ENCODE measurements around the gene PDGFRA.

PDGFRA gene

GRCh38 chr4:54228961-54229501 lies at the start of gene PDGFRA:
PDGFRA (plus strand) TSS chr4:54229293; CDS start chr4:54258769, 29,476 bp downstream.
- no peak within 1 kb of the TSS for H3K27ac ChIP-seq
- no peak for TF ChIP-seq CTCF (conservative IDR thresholded peaks at IDR 0.05)

GRCh38 chr4:54184581-54184980 lies 44.5 kb upstream of the PDGFRA start:
- TF ChIP-seq CTCF (conservative IDR thresholded peaks at IDR 0.05): no peak
- H3K27ac ChIP-seq: peak overlapping the region; percentile 0; the same call in 1 of the 2 replicates

- H3K27ac ChIP-seq: peak overlapping the region; percentile 0; the same call in 1 of the 2 replicates
- no peak for TF ChIP-seq CTCF (conservative IDR thresholded peaks at IDR 0.05)
These were observed 43.9 kb upstream of the PDGFRA start for GRCh38 chr4:54185044-54185780.

GRCh38 chr4:54185866-54186265 lies 43.2 kb upstream of the PDGFRA start:
- TF ChIP-seq CTCF (conservative IDR thresholded peaks at IDR 0.05): no peak
- no peak overlapping the region for H3K27ac ChIP-seq

- TF ChIP-seq CTCF (conservative IDR thresholded peaks at IDR 0.05): no peak
- H3K27ac ChIP-seq: no peak overlapping the region
These were observed 42.7 kb upstream of the PDGFRA start for GRCh38 chr4:54186371-54186770.

GRCh38 chr4:54187148-54187547 lies 41.9 kb upstream of the PDGFRA start:
- TF ChIP-seq CTCF (conservative IDR thresholded peaks at IDR 0.05): no peak

GRCh38 chr4:54189140-54189539 lies 40.0 kb upstream of the PDGFRA start:
- no peak for TF ChIP-seq CTCF (conservative IDR thresholded peaks at IDR 0.05)

More at GRCh38 chr4:54187148-54187547, 41.9 kb upstream of the PDGFRA start:
- no peak overlapping the region for H3K27ac ChIP-seq

More at GRCh38 chr4:54189140-54189539, 40.0 kb upstream of the PDGFRA start:
- H3K27ac ChIP-seq: no peak overlapping the region
